C4-2B (cell line): Measurements from ENCODE around the gene CTSS.
"Not testable (repeated sequence)": the region's sequence is repeated elsewhere in the genome, so short reads cannot be mapped to it uniquely, and the experiment has no call there.

Experiments
- H3K27ac ChIP-seq: fragments of 450-650 bp; 2 replicates; pipeline ENCODE4 v1.5.1; 2017
- ZFX ChIP-seq: fragments of 450-650 bp; IDR thresholded peaks from 2 replicates; pipeline ENCODE4 v1.6.1; 2017
- TF ChIP-seq, protein P1 (sequence below): fragments of 450-650 bp; conservative IDR thresholded peaks from 2 replicates; pipeline ENCODE4 v1.5.1; 2017; ENCODE audit warnings: mild to moderate bottlenecking

The CTSS gene

GRCh38 chr1:150720098-150720497 lies 45.5 kb downstream of the CTSS start:
- TF ChIP-seq, protein P1, sequence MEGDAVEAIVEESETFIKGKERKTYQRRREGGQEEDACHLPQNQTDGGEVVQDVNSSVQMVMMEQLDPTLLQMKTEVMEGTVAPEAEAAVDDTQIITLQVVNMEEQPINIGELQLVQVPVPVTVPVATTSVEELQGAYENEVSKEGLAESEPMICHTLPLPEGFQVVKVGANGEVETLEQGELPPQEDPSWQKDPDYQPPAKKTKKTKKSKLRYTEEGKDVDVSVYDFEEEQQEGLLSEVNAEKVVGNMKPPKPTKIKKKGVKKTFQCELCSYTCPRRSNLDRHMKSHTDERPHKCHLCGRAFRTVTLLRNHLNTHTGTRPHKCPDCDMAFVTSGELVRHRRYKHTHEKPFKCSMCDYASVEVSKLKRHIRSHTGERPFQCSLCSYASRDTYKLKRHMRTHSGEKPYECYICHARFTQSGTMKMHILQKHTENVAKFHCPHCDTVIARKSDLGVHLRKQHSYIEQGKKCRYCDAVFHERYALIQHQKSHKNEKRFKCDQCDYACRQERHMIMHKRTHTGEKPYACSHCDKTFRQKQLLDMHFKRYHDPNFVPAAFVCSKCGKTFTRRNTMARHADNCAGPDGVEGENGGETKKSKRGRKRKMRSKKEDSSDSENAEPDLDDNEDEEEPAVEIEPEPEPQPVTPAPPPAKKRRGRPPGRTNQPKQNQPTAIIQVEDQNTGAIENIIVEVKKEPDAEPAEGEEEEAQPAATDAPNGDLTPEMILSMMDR: no peak
- no peak for TF ChIP-seq ZFX

GRCh38 chr1:150718225-150718891 lies 47.2 kb downstream of the CTSS start:
- no peak overlapping the region for H3K27ac ChIP-seq

More at GRCh38 chr1:150720098-150720497, 45.5 kb downstream of the CTSS start:
- no peak overlapping the region for H3K27ac ChIP-seq

GRCh38 chr1:150709031-150709430 lies 56.5 kb downstream of the CTSS start:
- H3K27ac ChIP-seq: not testable (repeated sequence)

More at GRCh38 chr1:150718225-150718891, 47.2 kb downstream of the CTSS start:
- TF ChIP-seq, protein P1: no peak

- TF ChIP-seq ZFX: no peak
- TF ChIP-seq, protein P1: no peak
- no peak overlapping the region for H3K27ac ChIP-seq
Observed at GRCh38 chr1:150708595-150708994, 57.0 kb downstream of the CTSS start.

- H3K27ac ChIP-seq: no peak overlapping the region
- no peak for TF ChIP-seq ZFX
- TF ChIP-seq, protein P1: no peak
Observed at GRCh38 chr1:150706091-150706490, 59.5 kb downstream of the CTSS start.

DNA sequence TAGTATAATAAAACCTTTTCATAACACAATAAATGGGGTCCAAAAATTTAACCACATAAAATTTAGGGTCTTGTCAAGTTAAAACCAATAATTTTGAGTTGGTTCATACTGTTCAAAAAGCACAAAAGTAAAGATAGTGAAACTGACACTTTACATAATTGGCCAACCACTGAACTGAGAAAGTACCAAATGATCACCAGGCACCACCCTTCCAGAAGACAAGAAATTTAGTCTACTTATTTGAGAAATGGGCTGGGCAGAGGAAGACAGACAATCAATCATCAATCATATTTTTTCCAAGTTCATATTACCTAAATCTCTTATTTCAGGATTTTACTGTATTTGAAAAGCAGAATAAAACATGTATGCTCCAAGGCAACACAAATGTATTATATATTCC lies 62.2 kb downstream of the CTSS start:
- TF ChIP-seq, protein P1: no peak
- TF ChIP-seq ZFX: no peak
- no peak overlapping the region for H3K27ac ChIP-seq

DNA sequence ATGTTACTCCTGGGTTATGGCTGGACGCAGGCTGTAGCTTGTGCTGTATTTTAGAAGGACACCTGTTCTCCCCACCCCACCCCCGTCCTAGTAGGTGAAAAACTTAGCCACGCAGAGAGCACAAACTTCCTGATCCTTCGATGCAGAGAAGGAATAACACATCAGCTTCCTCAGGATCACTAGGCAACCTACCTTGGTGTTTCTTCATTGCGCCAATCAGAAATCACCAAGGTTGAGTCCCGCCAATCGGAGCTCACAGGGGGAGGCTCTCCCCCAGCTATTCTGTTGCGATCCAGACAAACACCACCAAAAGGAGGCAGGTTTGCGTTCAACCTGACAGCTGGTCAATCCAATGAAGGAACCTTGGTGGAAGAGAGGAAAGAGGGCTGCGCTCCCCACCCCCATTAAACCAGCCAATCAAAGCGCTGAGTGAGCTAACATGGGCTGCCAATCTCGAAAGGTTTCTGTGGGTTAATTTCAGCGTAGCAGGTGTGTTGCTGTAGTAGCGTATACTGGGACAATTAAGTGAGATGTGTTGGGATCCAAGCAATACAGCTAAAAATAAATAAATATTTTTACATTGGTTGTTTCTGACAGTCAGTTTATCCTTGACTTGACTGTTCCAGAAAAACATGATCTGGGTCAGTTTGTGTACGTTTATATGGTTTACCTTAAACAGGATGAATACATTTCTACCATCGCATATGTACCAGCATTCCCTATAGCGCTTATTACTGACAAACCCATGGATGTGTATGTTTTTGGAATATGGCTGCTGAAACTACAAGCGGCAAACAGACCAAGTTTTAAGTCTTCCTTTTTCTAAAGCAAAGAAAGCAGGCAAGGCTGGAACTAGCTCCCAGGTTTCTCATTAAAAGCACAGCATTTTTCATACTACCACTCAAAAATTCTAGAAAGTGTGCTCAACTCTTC lies 68.3 kb downstream of the CTSS start, which contains the start of gene GOLPH3L:
Gene GOLPH3L (minus strand): TSS at position 160 of the 933 bp plus-strand sequence. CDS start 2,316 bp downstream, outside the sequence.
- TF ChIP-seq ZFX: no peak
- TF ChIP-seq, protein P1: no peak
- H3K27ac ChIP-seq: peak within 1 kb of the TSS; percentile 33
